ENCODE results near the gene PPM1H. TPM values are rescaled to one million over a fixed set of nuclear protein-coding genes. Genes with fewer than 3 reads are reported as not detected.

PPM1H gene
- total and polyA plus RNA-seq, 4 donors, result 2.3 to 7.2 (median 4.1) TPM

DNA sequence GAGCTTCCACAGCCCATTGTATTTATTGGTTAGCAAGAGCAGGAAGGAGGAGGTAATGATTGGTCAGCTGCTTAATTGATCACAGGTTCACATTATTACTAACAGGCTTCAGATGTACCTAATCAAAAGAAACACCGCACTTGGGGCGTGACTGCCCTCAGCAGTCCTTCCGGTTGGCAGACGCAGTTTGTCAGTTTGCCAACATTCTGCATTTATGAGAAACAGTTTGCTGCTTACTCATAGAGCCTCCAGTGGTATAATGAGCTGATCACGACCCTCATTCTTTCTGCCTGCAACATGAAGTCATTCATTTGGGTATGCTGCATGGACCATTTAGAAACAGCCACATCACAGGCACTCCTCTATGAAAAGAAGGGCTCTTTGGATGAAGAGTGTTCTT is 42.5 kb upstream of the PPM1H start:
- DNase-seq (ENCODE audit: low spot score), result no peak
- Histone ChIP-seq H3K4me1 (ENCODE audit: control insufficient read depth in 4 of 4, insufficient read depth in 4 of 4, low read length in 3 of 4) (no peaks in the 10 kb centered on the region), H3K4me3 (ENCODE audit: low read depth in 1 of 3, low read length in 3 of 3) (no peak overlapping the region), H3K27me3 (ENCODE audit: control insufficient read depth in 4 of 4, insufficient read depth in 4 of 4, low read length in 3 of 4) (no peaks in the 10 kb centered on the region), H3K9ac (ENCODE audit: low read depth in 1 of 2, low read length in 2 of 2) (no peak overlapping the region), H3K36me3 (ENCODE audit: control insufficient read depth in 4 of 4, insufficient read depth in 3 of 4, low read depth in 1 of 4, low read length in 3 of 4) (no peaks in the 10 kb centered on the region), H3K27ac (ENCODE audit: low read depth in 1 of 2, low read length in 2 of 2) (no peak overlapping the region), H3K9me3 (ENCODE audit: control insufficient read depth in 4 of 4, low read length in 3 of 4) (no peaks in the 10 kb centered on the region)
- TF ChIP-seq, protein P1, sequence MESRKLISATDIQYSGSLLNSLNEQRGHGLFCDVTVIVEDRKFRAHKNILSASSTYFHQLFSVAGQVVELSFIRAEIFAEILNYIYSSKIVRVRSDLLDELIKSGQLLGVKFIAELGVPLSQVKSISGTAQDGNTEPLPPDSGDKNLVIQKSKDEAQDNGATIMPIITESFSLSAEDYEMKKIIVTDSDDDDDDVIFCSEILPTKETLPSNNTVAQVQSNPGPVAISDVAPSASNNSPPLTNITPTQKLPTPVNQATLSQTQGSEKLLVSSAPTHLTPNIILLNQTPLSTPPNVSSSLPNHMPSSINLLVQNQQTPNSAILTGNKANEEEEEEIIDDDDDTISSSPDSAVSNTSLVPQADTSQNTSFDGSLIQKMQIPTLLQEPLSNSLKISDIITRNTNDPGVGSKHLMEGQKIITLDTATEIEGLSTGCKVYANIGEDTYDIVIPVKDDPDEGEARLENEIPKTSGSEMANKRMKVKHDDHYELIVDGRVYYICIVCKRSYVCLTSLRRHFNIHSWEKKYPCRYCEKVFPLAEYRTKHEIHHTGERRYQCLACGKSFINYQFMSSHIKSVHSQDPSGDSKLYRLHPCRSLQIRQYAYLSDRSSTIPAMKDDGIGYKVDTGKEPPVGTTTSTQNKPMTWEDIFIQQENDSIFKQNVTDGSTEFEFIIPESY (IDR thresholded peaks at IDR 0.05), result no peak
- TF ChIP-seq GABPA (IDR thresholded peaks at IDR 0.05 in 1 of 2, conservative IDR thresholded peaks at IDR 0.05 in 1 of 2), result no peak
- TF ChIP-seq, protein P2, sequence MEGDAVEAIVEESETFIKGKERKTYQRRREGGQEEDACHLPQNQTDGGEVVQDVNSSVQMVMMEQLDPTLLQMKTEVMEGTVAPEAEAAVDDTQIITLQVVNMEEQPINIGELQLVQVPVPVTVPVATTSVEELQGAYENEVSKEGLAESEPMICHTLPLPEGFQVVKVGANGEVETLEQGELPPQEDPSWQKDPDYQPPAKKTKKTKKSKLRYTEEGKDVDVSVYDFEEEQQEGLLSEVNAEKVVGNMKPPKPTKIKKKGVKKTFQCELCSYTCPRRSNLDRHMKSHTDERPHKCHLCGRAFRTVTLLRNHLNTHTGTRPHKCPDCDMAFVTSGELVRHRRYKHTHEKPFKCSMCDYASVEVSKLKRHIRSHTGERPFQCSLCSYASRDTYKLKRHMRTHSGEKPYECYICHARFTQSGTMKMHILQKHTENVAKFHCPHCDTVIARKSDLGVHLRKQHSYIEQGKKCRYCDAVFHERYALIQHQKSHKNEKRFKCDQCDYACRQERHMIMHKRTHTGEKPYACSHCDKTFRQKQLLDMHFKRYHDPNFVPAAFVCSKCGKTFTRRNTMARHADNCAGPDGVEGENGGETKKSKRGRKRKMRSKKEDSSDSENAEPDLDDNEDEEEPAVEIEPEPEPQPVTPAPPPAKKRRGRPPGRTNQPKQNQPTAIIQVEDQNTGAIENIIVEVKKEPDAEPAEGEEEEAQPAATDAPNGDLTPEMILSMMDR (IDR thresholded peaks at IDR 0.05; ENCODE audit: low read depth, low read length, missing input control), result no peak
- no peak for TF ChIP-seq FOXA1 (IDR thresholded peaks at IDR 0.05)
- no peak for TF ChIP-seq RXRA (IDR thresholded peaks at IDR 0.05)
- no peak for TF ChIP-seq JUND (IDR thresholded peaks at IDR 0.05)
- no peak for TF ChIP-seq HNF4G (IDR thresholded peaks at IDR 0.05)
- no peak for TF ChIP-seq TAF1 (conservative IDR thresholded peaks at IDR 0.05)
- TF ChIP-seq EGR1 (IDR thresholded peaks at IDR 0.05; ENCODE audit: low read depth in 2 of 2), result no peak
- TF ChIP-seq RAD21 (IDR thresholded peaks at IDR 0.05), result no peak
- TF ChIP-seq FOXA2 (IDR thresholded peaks at IDR 0.05), result no peak
- TF ChIP-seq, protein P3, sequence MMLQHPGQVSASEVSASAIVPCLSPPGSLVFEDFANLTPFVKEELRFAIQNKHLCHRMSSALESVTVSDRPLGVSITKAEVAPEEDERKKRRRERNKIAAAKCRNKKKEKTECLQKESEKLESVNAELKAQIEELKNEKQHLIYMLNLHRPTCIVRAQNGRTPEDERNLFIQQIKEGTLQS (IDR thresholded peaks at IDR 0.05), result no peak
- no peak for TF ChIP-seq YY1 (IDR thresholded peaks at IDR 0.05)
- TF ChIP-seq SP1 (IDR thresholded peaks at IDR 0.05), result no peak
- TF ChIP-seq MAX (IDR thresholded peaks at IDR 0.05), result no peak
- TF ChIP-seq HNF4A (conservative IDR thresholded peaks at IDR 0.05), result no peak
- TF ChIP-seq, protein P4, sequence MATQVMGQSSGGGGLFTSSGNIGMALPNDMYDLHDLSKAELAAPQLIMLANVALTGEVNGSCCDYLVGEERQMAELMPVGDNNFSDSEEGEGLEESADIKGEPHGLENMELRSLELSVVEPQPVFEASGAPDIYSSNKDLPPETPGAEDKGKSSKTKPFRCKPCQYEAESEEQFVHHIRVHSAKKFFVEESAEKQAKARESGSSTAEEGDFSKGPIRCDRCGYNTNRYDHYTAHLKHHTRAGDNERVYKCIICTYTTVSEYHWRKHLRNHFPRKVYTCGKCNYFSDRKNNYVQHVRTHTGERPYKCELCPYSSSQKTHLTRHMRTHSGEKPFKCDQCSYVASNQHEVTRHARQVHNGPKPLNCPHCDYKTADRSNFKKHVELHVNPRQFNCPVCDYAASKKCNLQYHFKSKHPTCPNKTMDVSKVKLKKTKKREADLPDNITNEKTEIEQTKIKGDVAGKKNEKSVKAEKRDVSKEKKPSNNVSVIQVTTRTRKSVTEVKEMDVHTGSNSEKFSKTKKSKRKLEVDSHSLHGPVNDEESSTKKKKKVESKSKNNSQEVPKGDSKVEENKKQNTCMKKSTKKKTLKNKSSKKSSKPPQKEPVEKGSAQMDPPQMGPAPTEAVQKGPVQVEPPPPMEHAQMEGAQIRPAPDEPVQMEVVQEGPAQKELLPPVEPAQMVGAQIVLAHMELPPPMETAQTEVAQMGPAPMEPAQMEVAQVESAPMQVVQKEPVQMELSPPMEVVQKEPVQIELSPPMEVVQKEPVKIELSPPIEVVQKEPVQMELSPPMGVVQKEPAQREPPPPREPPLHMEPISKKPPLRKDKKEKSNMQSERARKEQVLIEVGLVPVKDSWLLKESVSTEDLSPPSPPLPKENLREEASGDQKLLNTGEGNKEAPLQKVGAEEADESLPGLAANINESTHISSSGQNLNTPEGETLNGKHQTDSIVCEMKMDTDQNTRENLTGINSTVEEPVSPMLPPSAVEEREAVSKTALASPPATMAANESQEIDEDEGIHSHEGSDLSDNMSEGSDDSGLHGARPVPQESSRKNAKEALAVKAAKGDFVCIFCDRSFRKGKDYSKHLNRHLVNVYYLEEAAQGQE (IDR thresholded peaks at IDR 0.05), result no peak
- WGBS, result 75% methylated on average over 5 of the region's 5 CpGs

Measured in liver (tissue), 9 donors.